Stimulated activated CD8-positive, alpha-beta memory T cell treated with anti-CD3 and anti-CD28 coated beads, Interleukin-7, amount 100 ng/mL, for 48 hours (primary cell): ENCODE results near the gene NTN1.

ENCODE experiments used
- DNase-seq, 2 donors: peaks; one replicate each; pipeline ENCODE4 v3.0.0-alpha.2; 2020; ENCODE audit warnings: low read depth in 1 of 2; ENCODE audit errors: extremely low read depth in 1 of 2

NTN1 gene

GRCh38 chr17:9004961-9005285 is 16.4 kb upstream of the NTN1 start:
- DNase-seq = no peak

GRCh38 chr17:9006175-9006767 is 15.0 kb upstream of the NTN1 start:
- DNase-seq = no peak

GRCh38 chr17:9007052-9007714 is 14.1 kb upstream of the NTN1 start:
- no peak for DNase-seq

GRCh38 chr17:9009096-9009495 is 12.2 kb upstream of the NTN1 start:
- DNase-seq = no peak

GRCh38 chr17:9009737-9010136 is 11.6 kb upstream of the NTN1 start:
- no peak for DNase-seq

- no peak for DNase-seq
These were observed 10.3 kb upstream of the NTN1 start for GRCh38 chr17:9011001-9011400.

GRCh38 chr17:9016941-9017552 is 4.3 kb upstream of the NTN1 start:
- DNase-seq = no peak

GRCh38 chr17:9018726-9019125 is 2.6 kb upstream of the NTN1 start:
- no peak for DNase-seq

- no peak for DNase-seq
These were observed 1.1 kb upstream of the NTN1 start for GRCh38 chr17:9020096-9020823.

GRCh38 chr17:9020824-9021157 is 519 bp upstream of the NTN1 start:
- no peak for DNase-seq

- DNase-seq = no peak
These were observed 772 bp downstream of the NTN1 start for GRCh38 chr17:9021992-9022572.

GRCh38 chr17:9022573-9023391 is 1.5 kb downstream of the NTN1 start:
- DNase-seq = no peak

GRCh38 chr17:9023392-9024218 is 2.3 kb downstream of the NTN1 start:
- DNase-seq = no peak

- no peak for DNase-seq
These were observed 3.2 kb downstream of the NTN1 start for GRCh38 chr17:9024497-9024896.

- no peak for DNase-seq
These were observed 5.4 kb downstream of the NTN1 start for GRCh38 chr17:9026741-9027140.

- no peak for DNase-seq
These were observed 7.1 kb downstream of the NTN1 start for GRCh38 chr17:9028202-9028987.

GRCh38 chr17:9028988-9029570 is 7.8 kb downstream of the NTN1 start:
- no peak for DNase-seq

- no peak for DNase-seq
These were observed 10.8 kb downstream of the NTN1 start for GRCh38 chr17:9032151-9032550.

- DNase-seq = no peak
These were observed 11.3 kb downstream of the NTN1 start for GRCh38 chr17:9032583-9032982.
